ENCODE data around the gene NEK4. TPM values are rescaled to one million over a fixed set of nuclear protein-coding genes. Genes with fewer than 3 reads are reported as not detected.

The NEK4 gene
- total and polyA plus RNA-seq, 2 of the 13 experiments (the other 11 are each of a cell fraction or from before 2014, with no cell fraction given) = 16.5 to 38.0 TPM

GRCh38 chr3:52793702-52794611 lies 23.2 kb upstream of the NEK4 start (continued):
- TF ChIP-seq ZNF407 (CRISPR knock-in tag; IDR thresholded peaks at IDR 0.05; ENCODE audit: not compliant biosample characterization) = no peak
- TF ChIP-seq GATAD1 (CRISPR knock-in tag; IDR thresholded peaks at IDR 0.05) = no peak
- TF ChIP-seq RNF219 (CRISPR knock-in tag; IDR thresholded peaks at IDR 0.05) = no peak
- TF ChIP-seq ZBTB7B (CRISPR knock-in tag; IDR thresholded peaks at IDR 0.05) = no peak; the same call in 1 of the 2 replicates
- no peak for TF ChIP-seq TRAFD1 (CRISPR knock-in tag; IDR thresholded peaks at IDR 0.05; ENCODE audit: borderline replicate concordance)
- TF ChIP-seq ZNF652 (CRISPR knock-in tag; IDR thresholded peaks at IDR 0.05; ENCODE audit: borderline replicate concordance, low read depth) = no peak; the same call in 1 of the 2 replicates
- no peak for TF ChIP-seq RFXANK (CRISPR knock-in tag; IDR thresholded peaks at IDR 0.05)
- TF ChIP-seq POLR2AphosphoS2 (IDR thresholded peaks at IDR 0.05; ENCODE audit: low read depth, low read length) = no peak
- no peak for TF ChIP-seq AGO2 (optimal IDR thresholded peaks at IDR 0.05; ENCODE audit: low read depth, low read length)
- TF ChIP-seq ZNF383 (CRISPR knock-in tag; IDR thresholded peaks at IDR 0.05; ENCODE audit: borderline replicate concordance) = no peak
- TF ChIP-seq SP1 (IDR thresholded peaks at IDR 0.05) = no peak
- TF ChIP-seq SP1 (CRISPR knock-in tag; IDR thresholded peaks at IDR 0.05) = no peak
- no peak for TF ChIP-seq HNRNPH1 (optimal IDR thresholded peaks at IDR 0.05; ENCODE audit: low read depth, low read length)
- TF ChIP-seq ZNF607 (CRISPR knock-in tag; IDR thresholded peaks at IDR 0.05; ENCODE audit: borderline replicate concordance) = no peak

Measured in HepG2 (cell line).